Peyer's patch (tissue), 4 donors: ENCODE measurements around the gene TIMM13. TPM values are rescaled to one million over a fixed set of nuclear protein-coding genes. Genes with fewer than 3 reads are reported as not detected.

ENCODE experiments used
- DNase-seq, 3 donors: peaks; one replicate each; pipeline ENCODE4 v3.0.0-alpha.2; 2017 to 2019
- H3K27ac ChIP-seq, 4 donors: fragments of 200-600 bp; sonication (generic); one replicate each; pipeline ENCODE4 v1.5.1; 2016 to 2019
- H3K27me3 ChIP-seq, 2 donors: fragments of 200-600 bp; sonication (generic); one replicate each; pipeline ENCODE4 v1.5.1; 2019
- H3K36me3 ChIP-seq, 3 donors: fragments of 200-600 bp; sonication (generic); one replicate each; pipeline ENCODE4 v1.5.1; 2016 to 2019
- H3K4me1 ChIP-seq, 4 donors: fragments of 200-600 bp; sonication (generic); one replicate each; pipeline ENCODE4 v1.5.1; 2016 to 2019
- H3K4me3 ChIP-seq, 4 donors: fragments of 200-600 bp; sonication (generic); 1 replicate in 3 of 4; 2 replicates in 1 of 4; pipeline ENCODE4 v1.5.1; 2016 to 2019; ENCODE audit warnings: mild to moderate bottlenecking in 1 of 4
- H3K9me3 ChIP-seq, 4 donors: fragments of 200-600 bp; sonication (generic); one replicate each; pipeline ENCODE4 v1.5.1; 2016 to 2019; ENCODE audit warnings: mild to moderate bottlenecking in 1 of 4
- CTCF ChIP-seq, 6 experiments: fragments of 450-650 bp in 4 of 6; fragments of 200-600 bp in 2 of 6; sonication (generic) in 1 of 6; IDR thresholded peaks; one replicate each; pipeline ENCODE4 v1.5.1; 2017 to 2019; ENCODE audit warnings: antibody characterized with exemption in 6 of 6, mild to moderate bottlenecking in 3 of 6, moderate library complexity in 1 of 6
- POLR2A ChIP-seq, 2 donors: fragments of 450-650 bp; IDR thresholded peaks; one replicate each; pipeline ENCODE4 v1.5.1; 2017; ENCODE audit warnings: antibody characterized with exemption in 2 of 2, mild to moderate bottlenecking in 2 of 2, moderate library complexity in 2 of 2
- total RNA-seq, 4 donors: library from RNA; depleted of rRNA; stranded (reverse); fragments of >200 nt; gene quantifications; one replicate each; pipeline ENCODE4 v1.1.0, GENCODE V29; 2016

The TIMM13 gene
- total RNA-seq, 4 donors from 2014 or later = 28.1 to 44.4 (median 44.0) TPM

- no peak for TF ChIP-seq CTCF (IDR thresholded peaks at IDR 0.05)
- no peak for TF ChIP-seq POLR2A (IDR thresholded peaks at IDR 0.05)
- Histone ChIP-seq H3K27ac (no peak overlapping the region), H3K36me3 (peaks cover 0 to 45% (median 0%) of the 10 kb centered on the region in 3 donors)
Measured at GRCh38 chr19:2432131-2432848, 4.9 kb upstream of the TIMM13 start.

GRCh38 chr19:2431318-2432055, 4.1 kb upstream of the TIMM13 start:
- no peak for DNase-seq
- Histone ChIP-seq H3K27ac (no peak overlapping the region), H3K4me1 (peaks cover 0 to 13% (median 8%) of the 10 kb centered on the region in 4 donors), H3K9me3 (no peaks in the 10 kb centered on the region), H3K4me3 (no peak overlapping the region), H3K36me3 (peaks cover 0 to 40% (median 0%) of the 10 kb centered on the region in 3 donors), H3K27me3 (no peaks in the 10 kb centered on the region)
- TF ChIP-seq POLR2A (IDR thresholded peaks at IDR 0.05) (no peak), CTCF (IDR thresholded peaks at IDR 0.05) (no peak)

More at GRCh38 chr19:2432131-2432848, 4.9 kb upstream of the TIMM13 start:
- Histone ChIP-seq H3K4me1 (peaks cover 0 to 8% (median 3%) of the 10 kb centered on the region in 4 donors), H3K9me3 (no peaks in the 10 kb centered on the region), H3K4me3 (no peak overlapping the region), H3K27me3 (no peaks in the 10 kb centered on the region)
- no peak for DNase-seq

GRCh38 chr19:2429917-2430535, 2.6 kb upstream of the TIMM13 start:
- Histone ChIP-seq H3K27ac (no peak overlapping the region), H3K4me1 (peaks cover 0 to 26% (median 15%) of the 10 kb centered on the region in 4 donors), H3K36me3 (peaks cover 0 to 33% (median 0%) of the 10 kb centered on the region in 3 donors), H3K9me3 (no peaks in the 10 kb centered on the region), H3K27me3 (no peaks in the 10 kb centered on the region), H3K4me3 (no peak overlapping the region)
- no peak for TF ChIP-seq POLR2A (IDR thresholded peaks at IDR 0.05)
- TF ChIP-seq CTCF (IDR thresholded peaks at IDR 0.05) = no peak
- no peak for DNase-seq

- no peaks in the 10 kb centered on the region for H3K9me3 ChIP-seq
- H3K4me1 ChIP-seq = peaks cover 0 to 32% (median 15%) of the 10 kb centered on the region in 4 donors
- H3K27me3 ChIP-seq = no peaks in the 10 kb centered on the region
- H3K36me3 ChIP-seq = peaks cover 0 to 27% (median 0%) of the 10 kb centered on the region in 3 donors
- DNase-seq = peak in 1 of 3 donors; percentile 46
- peak overlapping the region in 1 of 4 donors; percentile 85 for H3K4me3 ChIP-seq
- peak overlapping the region in 2 of 4 donors; percentile 92 to 98 for H3K27ac ChIP-seq
- TF ChIP-seq CTCF (IDR thresholded peaks at IDR 0.05) = no peak
- TF ChIP-seq POLR2A (IDR thresholded peaks at IDR 0.05) = no peak
Measured at GRCh38 chr19:2428756-2429711, 1.6 kb upstream of the TIMM13 start.

- TF ChIP-seq CTCF (IDR thresholded peaks at IDR 0.05) = peak in 2 of 6 experiments; percentile 3 to 17
- no peak for TF ChIP-seq POLR2A (IDR thresholded peaks at IDR 0.05)
- H3K4me3 ChIP-seq = peak overlapping the region; percentile 59 to 85 (median 72)
- DNase-seq = peak in 2 of 3 donors; percentile 33 to 69
- peaks cover 0 to 22% (median 0%) of the 10 kb centered on the region in 3 donors for H3K36me3 ChIP-seq
- no peaks in the 10 kb centered on the region for H3K9me3 ChIP-seq
- peaks cover 0 to 32% (median 15%) of the 10 kb centered on the region in 4 donors for H3K4me1 ChIP-seq
- H3K27me3 ChIP-seq = no peaks in the 10 kb centered on the region
- H3K27ac ChIP-seq = peak overlapping the region; percentile 91 to 98 (median 94)
Measured at GRCh38 chr19:2428321-2428690, 920 bp upstream of the TIMM13 start.
